ENCODE results near the gene LARP1.

LARP1 gene

DNA sequence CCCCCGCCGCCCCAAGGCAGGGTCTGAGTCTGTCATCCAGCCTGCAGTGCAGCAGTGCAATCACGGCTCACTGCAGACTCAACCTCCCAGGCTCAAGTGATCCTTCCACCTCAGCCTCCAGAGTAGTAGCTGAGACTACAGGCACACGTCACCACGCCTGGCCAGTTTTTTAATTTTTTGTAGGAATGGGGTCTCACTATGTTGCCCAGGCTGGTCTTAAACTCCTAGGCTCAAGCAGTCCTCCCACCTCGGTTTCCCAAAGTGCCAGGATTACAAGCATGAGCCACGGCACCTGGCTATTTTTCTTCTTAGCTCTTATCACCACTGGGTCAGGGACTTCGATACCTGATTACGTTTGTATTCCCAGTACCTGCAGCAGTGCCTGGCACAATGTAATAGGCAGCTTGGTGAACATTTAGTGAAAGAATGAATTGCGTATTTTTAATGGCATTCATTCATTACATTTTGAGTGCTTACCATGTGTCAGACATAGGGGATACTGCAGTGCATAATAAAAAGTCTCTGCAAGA, 10.3 kb downstream of the LARP1 start:
- H3K9ac ChIP-seq (ENCODE audit: low read length) = no peak overlapping the region
- DNase-seq (ENCODE audit: low read depth) = no peak
- H3K27me3 ChIP-seq (replicated peaks; ENCODE audit: control insufficient read depth, insufficient read depth, low read length) = no peaks in the 10 kb centered on the region
- H3K9me3 ChIP-seq (ENCODE audit: control insufficient read depth, low read length) = no peaks in the 10 kb centered on the region
- no peaks in the 10 kb centered on the region for H3K36me3 ChIP-seq (ENCODE audit: control insufficient read depth, insufficient read depth, low read length, severe bottlenecking)
- peaks cover 49% of the 10 kb centered on the region for H3K4me1 ChIP-seq (ENCODE audit: control insufficient read depth, insufficient read depth, low read length)
- H3K4me3 ChIP-seq (ENCODE audit: low read length) = no peak overlapping the region

DNA sequence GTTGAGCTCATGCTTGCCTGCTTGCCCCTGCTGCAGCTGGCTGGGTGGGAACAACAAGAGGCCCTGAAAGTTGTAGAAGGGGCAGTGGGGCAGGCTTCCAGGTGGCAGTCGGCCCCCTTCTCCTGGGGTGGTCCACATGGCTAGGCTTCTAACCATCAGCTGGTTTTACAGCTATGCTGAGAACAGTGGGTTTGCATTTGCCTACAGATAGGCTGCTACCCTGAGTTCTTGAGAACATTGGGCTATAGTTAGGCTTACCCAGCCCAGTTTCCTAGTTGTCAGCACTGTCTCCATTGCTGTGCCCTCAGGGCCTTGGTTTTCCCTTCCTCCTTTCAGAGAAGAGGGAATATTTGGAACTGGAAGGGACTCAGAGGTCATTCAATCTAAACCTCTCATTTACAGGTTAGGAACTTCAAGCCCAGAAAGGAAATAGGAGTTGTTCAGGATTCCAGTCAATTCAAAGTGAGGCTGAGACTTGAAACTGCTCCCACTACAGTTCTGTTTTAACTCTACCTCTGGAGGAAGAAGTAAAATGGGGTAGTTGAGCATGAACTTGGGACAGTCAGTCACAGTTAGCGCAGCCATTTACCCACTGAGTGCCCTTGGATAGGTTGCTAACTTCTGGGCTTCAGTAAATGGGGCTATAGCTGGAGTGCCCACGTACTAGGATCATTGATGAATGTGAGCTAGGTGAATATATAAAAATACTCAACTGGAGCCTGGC, 11.5 kb downstream of the LARP1 start:
- peaks cover 46% of the 10 kb centered on the region for H3K4me1 ChIP-seq (ENCODE audit: control insufficient read depth, insufficient read depth, low read length)
- H3K36me3 ChIP-seq (ENCODE audit: control insufficient read depth, insufficient read depth, low read length, severe bottlenecking) = no peaks in the 10 kb centered on the region
- no peaks in the 10 kb centered on the region for H3K9me3 ChIP-seq (ENCODE audit: control insufficient read depth, low read length)
- no peaks in the 10 kb centered on the region for H3K27me3 ChIP-seq (replicated peaks; ENCODE audit: control insufficient read depth, insufficient read depth, low read length)
- H3K9ac ChIP-seq (ENCODE audit: low read length) = no peak overlapping the region
- no peak for DNase-seq (ENCODE audit: low read depth)
- H3K4me3 ChIP-seq (ENCODE audit: low read length) = no peak overlapping the region

DNA sequence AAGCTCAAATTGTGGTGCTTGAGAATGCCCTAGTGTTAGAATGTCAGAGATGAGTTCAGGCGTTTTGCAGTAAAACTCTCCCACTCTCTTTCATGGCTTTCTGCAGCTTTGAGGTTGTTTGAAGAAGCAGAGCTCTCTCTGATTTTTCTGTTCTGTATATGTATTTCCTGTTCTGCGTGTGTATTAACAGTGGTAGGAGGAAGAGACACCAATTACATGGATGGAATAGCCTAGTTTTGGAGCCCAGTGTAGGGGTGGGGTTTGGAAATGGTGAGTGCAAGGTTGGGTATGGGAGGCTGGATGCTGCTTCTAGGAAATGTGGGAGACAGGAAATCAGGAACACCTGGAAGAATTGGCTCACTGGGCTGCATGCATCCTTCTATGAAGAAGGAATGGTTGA, 12.4 kb downstream of the LARP1 start:
- no peak overlapping the region for H3K4me3 ChIP-seq (ENCODE audit: low read length)
- H3K27me3 ChIP-seq (replicated peaks; ENCODE audit: control insufficient read depth, insufficient read depth, low read length) = no peaks in the 10 kb centered on the region
- no peaks in the 10 kb centered on the region for H3K9me3 ChIP-seq (ENCODE audit: control insufficient read depth, low read length)
- H3K4me1 ChIP-seq (ENCODE audit: control insufficient read depth, insufficient read depth, low read length) = peaks cover 53% of the 10 kb centered on the region
- DNase-seq (ENCODE audit: low read depth) = no peak
- no peak overlapping the region for H3K9ac ChIP-seq (ENCODE audit: low read length)
- no peaks in the 10 kb centered on the region for H3K36me3 ChIP-seq (ENCODE audit: control insufficient read depth, insufficient read depth, low read length, severe bottlenecking)

DNA sequence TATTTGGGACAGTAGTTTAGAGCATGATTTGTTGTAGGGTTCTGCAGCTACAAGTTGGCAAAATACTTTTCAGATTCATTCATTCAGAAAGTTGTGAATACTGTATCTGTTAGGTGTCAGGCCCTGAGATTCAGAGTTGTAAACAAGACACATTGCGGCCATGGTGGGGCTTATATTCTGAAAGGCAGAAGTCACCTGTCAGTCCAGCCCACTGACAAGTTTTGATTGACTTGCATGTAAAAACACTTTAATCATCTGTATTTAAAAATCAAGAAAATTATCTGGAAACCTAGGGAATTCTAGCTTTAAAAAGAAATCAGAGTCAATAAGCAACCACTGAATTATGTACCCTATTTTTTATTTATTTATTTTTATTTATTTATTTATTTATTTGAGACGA, 13.0 kb downstream of the LARP1 start:
- Histone ChIP-seq H3K9me3 (ENCODE audit: control insufficient read depth, low read length) (no peaks in the 10 kb centered on the region), H3K36me3 (ENCODE audit: control insufficient read depth, insufficient read depth, low read length, severe bottlenecking) (no peaks in the 10 kb centered on the region), H3K9ac (ENCODE audit: low read length) (no peak overlapping the region), H3K27me3 (replicated peaks; ENCODE audit: control insufficient read depth, insufficient read depth, low read length) (no peaks in the 10 kb centered on the region), H3K4me3 (ENCODE audit: low read length) (no peak overlapping the region), H3K4me1 (ENCODE audit: control insufficient read depth, insufficient read depth, low read length) (peaks cover 54% of the 10 kb centered on the region)
- DNase-seq (ENCODE audit: low read depth) = no peak

DNA sequence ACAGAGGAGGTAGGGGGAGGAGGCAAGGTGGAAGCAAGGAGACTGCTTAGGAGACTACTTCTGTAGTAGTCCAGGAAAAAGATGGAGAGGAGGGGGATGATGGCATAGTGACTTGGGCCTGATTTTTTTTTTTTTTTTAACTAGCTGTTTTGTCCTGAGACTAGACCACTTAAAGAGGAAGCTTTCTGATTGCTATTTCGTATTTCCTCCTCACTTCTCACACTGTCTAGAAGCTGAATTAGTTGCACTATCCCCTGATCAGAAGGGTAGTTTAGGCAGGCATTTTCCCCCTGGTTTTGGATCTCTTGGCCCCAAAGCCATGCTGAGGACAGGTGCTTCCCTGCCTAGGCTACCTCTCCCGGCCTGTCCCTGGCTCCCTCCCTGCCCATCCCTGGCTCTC, 14.9 kb downstream of the LARP1 start:
- no peak for DNase-seq (ENCODE audit: low read depth)
- Histone ChIP-seq H3K36me3 (ENCODE audit: control insufficient read depth, insufficient read depth, low read length, severe bottlenecking) (no peaks in the 10 kb centered on the region), H3K4me1 (ENCODE audit: control insufficient read depth, insufficient read depth, low read length) (peaks cover 66% of the 10 kb centered on the region), H3K4me3 (ENCODE audit: low read length) (no peak overlapping the region), H3K9ac (ENCODE audit: low read length) (no peak overlapping the region), H3K27me3 (replicated peaks; ENCODE audit: control insufficient read depth, insufficient read depth, low read length) (no peaks in the 10 kb centered on the region), H3K9me3 (ENCODE audit: control insufficient read depth, low read length) (no peaks in the 10 kb centered on the region)

DNA sequence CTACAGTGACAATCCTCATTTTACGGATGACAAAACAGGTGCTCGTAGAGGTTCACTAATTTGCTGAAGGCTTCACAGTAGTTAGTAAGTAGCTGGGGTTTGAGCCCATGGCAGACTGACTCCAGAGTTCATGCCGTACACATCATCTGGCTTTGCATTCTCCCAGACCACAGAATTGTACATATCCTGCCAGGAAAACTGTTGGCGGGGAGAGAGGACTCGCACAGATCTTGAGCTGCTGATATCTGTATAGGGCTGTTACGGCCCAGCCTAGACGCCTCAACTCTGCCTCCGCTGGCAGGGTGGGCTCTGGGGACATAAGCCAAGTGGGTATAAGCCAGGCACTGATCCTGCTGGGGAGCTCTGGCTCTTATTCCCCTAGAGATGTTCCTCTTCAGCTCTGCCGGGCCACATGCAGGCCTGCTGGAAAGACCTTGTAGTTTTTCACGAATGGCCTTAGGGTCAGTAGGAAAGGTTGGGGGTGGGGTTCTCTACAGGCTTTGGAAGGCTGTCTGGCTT, 16.3 kb downstream of the LARP1 start:
- Histone ChIP-seq H3K9me3 (ENCODE audit: control insufficient read depth, low read length) (no peaks in the 10 kb centered on the region), H3K27me3 (replicated peaks; ENCODE audit: control insufficient read depth, insufficient read depth, low read length) (no peaks in the 10 kb centered on the region), H3K36me3 (ENCODE audit: control insufficient read depth, insufficient read depth, low read length, severe bottlenecking) (no peaks in the 10 kb centered on the region), H3K9ac (ENCODE audit: low read length) (peak overlapping the region; percentile 57), H3K4me1 (ENCODE audit: control insufficient read depth, insufficient read depth, low read length) (peaks cover 66% of the 10 kb centered on the region), H3K4me3 (ENCODE audit: low read length) (peak overlapping the region; percentile 62)
- DNase-seq (ENCODE audit: low read depth) = peak; percentile 89

DNA sequence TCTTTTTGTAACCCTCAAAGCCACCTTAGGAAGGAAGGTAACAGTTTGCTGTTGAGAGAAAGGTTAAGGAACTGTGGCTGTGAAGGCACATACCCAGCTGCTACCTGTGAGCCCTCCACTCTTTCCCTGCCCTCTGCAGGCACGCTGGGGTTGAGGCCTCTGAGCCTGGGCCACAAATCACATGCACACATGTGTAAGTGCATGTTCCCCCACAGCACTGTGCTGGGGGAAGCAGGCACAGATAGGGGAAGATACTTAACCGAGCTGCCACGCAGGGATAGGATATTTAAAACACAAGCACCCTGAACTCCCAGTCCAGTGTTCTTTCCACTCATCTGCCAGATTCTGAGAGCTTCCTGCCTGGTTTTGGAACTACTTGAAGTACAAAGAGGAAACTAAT, 18.1 kb downstream of the LARP1 start:
- peaks cover 60% of the 10 kb centered on the region for H3K4me1 ChIP-seq (ENCODE audit: control insufficient read depth, insufficient read depth, low read length)

DNA sequence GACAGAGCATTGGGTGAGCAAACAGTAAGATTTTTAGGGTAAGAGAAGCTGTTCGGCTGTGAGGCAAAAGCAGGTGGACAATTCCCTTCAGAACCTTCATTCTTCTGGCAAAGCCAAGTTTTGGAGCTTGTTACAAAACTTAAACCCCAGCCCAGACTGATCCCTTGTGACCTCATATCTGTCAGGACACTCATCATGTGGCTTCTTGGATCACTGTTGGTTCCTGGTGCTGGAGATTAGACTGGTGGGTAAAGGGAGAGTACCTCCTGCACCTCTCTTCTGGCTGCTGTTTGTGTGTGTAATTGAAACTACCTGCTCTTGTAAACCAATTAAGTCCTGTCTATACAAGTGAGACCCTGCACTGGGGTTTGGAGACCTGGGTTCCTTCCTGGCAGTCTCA, 21.0 kb downstream of the LARP1 start:
- Histone ChIP-seq H3K9me3 (ENCODE audit: control insufficient read depth, low read length) (no peaks in the 10 kb centered on the region), H3K4me3 (ENCODE audit: low read length) (no peak overlapping the region), H3K27me3 (replicated peaks; ENCODE audit: control insufficient read depth, insufficient read depth, low read length) (no peaks in the 10 kb centered on the region), H3K9ac (ENCODE audit: low read length) (no peak overlapping the region), H3K36me3 (ENCODE audit: control insufficient read depth, insufficient read depth, low read length, severe bottlenecking) (no peaks in the 10 kb centered on the region), H3K4me1 (ENCODE audit: control insufficient read depth, insufficient read depth, low read length) (peaks cover 70% of the 10 kb centered on the region)
- DNase-seq (ENCODE audit: low read depth) = no peak

More for the DNA sequence above, 18.1 kb downstream of the LARP1 start:
- Histone ChIP-seq H3K9me3 (ENCODE audit: control insufficient read depth, low read length) (no peaks in the 10 kb centered on the region), H3K27me3 (replicated peaks; ENCODE audit: control insufficient read depth, insufficient read depth, low read length) (no peaks in the 10 kb centered on the region), H3K36me3 (ENCODE audit: control insufficient read depth, insufficient read depth, low read length, severe bottlenecking) (no peaks in the 10 kb centered on the region), H3K9ac (ENCODE audit: low read length) (no peak overlapping the region), H3K4me3 (ENCODE audit: low read length) (no peak overlapping the region)
- no peak for DNase-seq (ENCODE audit: low read depth)

DNA sequence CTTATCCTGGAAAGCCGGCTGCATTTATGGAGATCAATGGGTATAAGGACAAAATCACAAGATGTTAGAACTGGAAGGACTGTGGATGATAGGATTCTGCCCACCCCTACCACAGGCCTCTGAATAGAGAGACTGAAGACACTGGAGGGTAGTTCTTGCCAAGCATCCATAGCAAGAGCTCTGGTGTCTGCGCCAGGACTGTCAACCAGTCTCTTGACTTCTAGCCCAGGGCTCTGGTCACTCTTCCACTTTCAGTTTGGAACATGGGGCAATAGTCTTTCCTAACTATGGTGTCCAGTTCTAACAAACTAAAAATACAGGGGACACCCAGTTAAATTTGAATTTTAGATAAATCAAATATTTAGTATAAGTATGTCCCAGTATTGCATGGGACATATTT, 23.4 kb downstream of the LARP1 start:
- H3K4me3 ChIP-seq (ENCODE audit: low read length) = no peak overlapping the region
- no peaks in the 10 kb centered on the region for H3K36me3 ChIP-seq (ENCODE audit: control insufficient read depth, insufficient read depth, low read length, severe bottlenecking)
- no peak overlapping the region for H3K9ac ChIP-seq (ENCODE audit: low read length)
- H3K27me3 ChIP-seq (replicated peaks; ENCODE audit: control insufficient read depth, insufficient read depth, low read length) = no peaks in the 10 kb centered on the region
- DNase-seq (ENCODE audit: low read depth) = no peak
- H3K9me3 ChIP-seq (ENCODE audit: control insufficient read depth, low read length) = no peaks in the 10 kb centered on the region
- H3K4me1 ChIP-seq (ENCODE audit: control insufficient read depth, insufficient read depth, low read length) = peaks cover 70% of the 10 kb centered on the region

DNA sequence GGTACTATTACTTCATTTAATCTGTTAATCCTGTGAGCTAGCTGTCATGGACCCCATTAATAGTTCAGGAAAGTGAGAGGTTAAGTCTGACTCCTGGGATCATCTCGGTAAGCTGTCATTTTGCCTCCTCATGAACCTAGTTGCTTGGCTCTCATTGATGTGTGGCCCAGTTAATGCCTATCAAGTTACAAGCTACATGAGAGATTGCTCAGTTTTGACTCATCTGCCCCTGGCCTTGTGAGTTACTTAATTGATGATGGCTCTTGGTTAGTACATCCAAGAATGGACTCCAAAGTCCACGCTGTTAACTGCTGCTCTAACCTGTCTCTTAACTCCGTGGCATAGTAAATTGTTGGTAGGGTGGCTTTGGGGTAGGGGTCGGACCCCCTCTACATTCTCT, 23.9 kb downstream of the LARP1 start:
- Histone ChIP-seq H3K27me3 (replicated peaks; ENCODE audit: control insufficient read depth, insufficient read depth, low read length) (no peaks in the 10 kb centered on the region), H3K4me3 (ENCODE audit: low read length) (no peak overlapping the region), H3K36me3 (ENCODE audit: control insufficient read depth, insufficient read depth, low read length, severe bottlenecking) (no peaks in the 10 kb centered on the region), H3K9ac (ENCODE audit: low read length) (no peak overlapping the region), H3K4me1 (ENCODE audit: control insufficient read depth, insufficient read depth, low read length) (peaks cover 71% of the 10 kb centered on the region), H3K9me3 (ENCODE audit: control insufficient read depth, low read length) (no peaks in the 10 kb centered on the region)
- peak; percentile 76 for DNase-seq (ENCODE audit: low read depth)

DNA sequence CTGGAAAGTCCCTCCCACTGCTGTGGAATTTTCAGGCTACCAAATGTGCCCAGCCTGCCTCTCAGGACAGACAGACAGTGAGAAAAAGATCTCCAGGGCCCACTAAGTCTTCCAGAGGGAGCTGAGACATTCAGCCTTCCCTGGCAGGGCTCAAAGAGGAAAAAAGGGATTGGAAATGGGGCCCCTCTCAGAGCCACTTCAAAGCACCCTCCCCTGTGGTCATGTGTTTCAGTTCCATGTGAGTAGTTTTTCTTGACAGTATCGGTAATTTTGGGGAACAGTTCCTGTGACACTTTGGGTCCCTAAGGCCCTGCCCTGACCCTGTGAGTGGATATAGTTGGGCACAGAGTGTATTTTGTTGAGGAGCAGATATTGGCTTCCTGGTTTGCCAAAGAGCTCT, 25.0 kb downstream of the LARP1 start:
- Histone ChIP-seq H3K9me3 (ENCODE audit: control insufficient read depth, low read length) (no peaks in the 10 kb centered on the region), H3K4me1 (ENCODE audit: control insufficient read depth, insufficient read depth, low read length) (peaks cover 76% of the 10 kb centered on the region), H3K4me3 (ENCODE audit: low read length) (no peak overlapping the region), H3K36me3 (ENCODE audit: control insufficient read depth, insufficient read depth, low read length, severe bottlenecking) (no peaks in the 10 kb centered on the region), H3K9ac (ENCODE audit: low read length) (no peak overlapping the region), H3K27me3 (replicated peaks; ENCODE audit: control insufficient read depth, insufficient read depth, low read length) (no peaks in the 10 kb centered on the region)
- DNase-seq (ENCODE audit: low read depth) = no peak

DNA sequence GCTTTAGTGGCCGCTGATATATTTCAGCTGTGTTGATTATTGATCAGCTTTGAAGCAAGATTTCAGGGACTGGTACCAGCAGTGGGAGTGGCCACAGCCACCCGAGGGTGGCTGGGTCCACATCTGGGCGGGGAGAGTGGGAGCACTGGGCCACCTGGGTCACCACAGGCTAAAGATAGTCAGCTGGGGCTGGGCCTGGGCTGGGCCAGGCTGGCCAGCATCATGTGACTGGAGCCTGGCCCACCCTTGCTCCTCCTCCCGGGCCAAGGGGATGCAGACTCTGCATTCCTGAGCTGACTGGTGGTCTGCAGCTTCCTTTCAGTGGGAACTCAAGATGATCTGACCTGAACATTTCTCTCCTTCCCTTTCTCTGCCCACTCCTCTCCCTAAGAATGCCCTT, 27.1 kb downstream of the LARP1 start:
- Histone ChIP-seq H3K27me3 (replicated peaks; ENCODE audit: control insufficient read depth, insufficient read depth, low read length) (no peaks in the 10 kb centered on the region), H3K4me1 (ENCODE audit: control insufficient read depth, insufficient read depth, low read length) (peaks cover 69% of the 10 kb centered on the region), H3K9ac (ENCODE audit: low read length) (no peak overlapping the region), H3K4me3 (ENCODE audit: low read length) (no peak overlapping the region), H3K36me3 (ENCODE audit: control insufficient read depth, insufficient read depth, low read length, severe bottlenecking) (no peaks in the 10 kb centered on the region), H3K9me3 (ENCODE audit: control insufficient read depth, low read length) (no peaks in the 10 kb centered on the region)
- no peak for DNase-seq (ENCODE audit: low read depth)
